ENCODE results near the gene HERPUD1. TPM values are rescaled to one million over a fixed set of nuclear protein-coding genes. Genes with fewer than 3 reads are reported as not detected.

Gene HERPUD1
- total RNA-seq, 2 experiments from 2014 or later, result 140 to 342 TPM

DNA sequence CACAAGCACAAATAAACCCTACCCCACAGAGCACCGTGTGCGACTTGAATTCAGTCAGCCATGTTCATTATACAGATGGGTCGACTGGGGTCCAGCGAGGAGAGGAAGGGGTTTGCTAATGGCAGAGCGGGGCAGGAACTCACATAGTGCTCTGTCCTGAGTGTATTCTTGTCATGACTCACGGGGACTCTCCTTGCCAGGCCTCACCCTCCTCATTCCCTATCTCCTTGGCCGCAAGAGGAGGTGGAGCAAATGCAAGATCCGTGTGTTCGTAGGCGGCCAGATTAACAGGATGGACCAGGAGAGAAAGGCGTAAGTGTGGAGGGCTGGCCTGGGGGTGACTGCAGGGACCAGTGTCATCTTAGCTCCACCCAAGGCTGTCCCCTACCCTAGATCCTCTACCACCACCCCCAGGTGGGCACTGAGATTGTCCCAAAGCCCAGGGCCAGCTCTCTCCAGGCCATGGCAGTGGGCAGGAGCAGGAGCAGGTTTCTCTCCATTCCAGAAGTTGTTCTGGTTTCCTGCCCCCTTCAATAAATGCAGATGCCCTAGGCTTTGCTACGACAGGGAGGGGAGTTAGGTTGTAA lies 37.5 kb upstream of the HERPUD1 start:
- TF ChIP-seq EZH2phosphoT487 (IDR thresholded peaks at IDR 0.05; ENCODE audit: borderline replicate concordance, low read depth, low read length), result no peak
- TF ChIP-seq, protein P1, sequence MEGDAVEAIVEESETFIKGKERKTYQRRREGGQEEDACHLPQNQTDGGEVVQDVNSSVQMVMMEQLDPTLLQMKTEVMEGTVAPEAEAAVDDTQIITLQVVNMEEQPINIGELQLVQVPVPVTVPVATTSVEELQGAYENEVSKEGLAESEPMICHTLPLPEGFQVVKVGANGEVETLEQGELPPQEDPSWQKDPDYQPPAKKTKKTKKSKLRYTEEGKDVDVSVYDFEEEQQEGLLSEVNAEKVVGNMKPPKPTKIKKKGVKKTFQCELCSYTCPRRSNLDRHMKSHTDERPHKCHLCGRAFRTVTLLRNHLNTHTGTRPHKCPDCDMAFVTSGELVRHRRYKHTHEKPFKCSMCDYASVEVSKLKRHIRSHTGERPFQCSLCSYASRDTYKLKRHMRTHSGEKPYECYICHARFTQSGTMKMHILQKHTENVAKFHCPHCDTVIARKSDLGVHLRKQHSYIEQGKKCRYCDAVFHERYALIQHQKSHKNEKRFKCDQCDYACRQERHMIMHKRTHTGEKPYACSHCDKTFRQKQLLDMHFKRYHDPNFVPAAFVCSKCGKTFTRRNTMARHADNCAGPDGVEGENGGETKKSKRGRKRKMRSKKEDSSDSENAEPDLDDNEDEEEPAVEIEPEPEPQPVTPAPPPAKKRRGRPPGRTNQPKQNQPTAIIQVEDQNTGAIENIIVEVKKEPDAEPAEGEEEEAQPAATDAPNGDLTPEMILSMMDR (conservative IDR thresholded peaks at IDR 0.05; ENCODE audit: low read length), result no peak
- Histone ChIP-seq H3K36me3 (ENCODE audit: insufficient read depth, low read length) (no peaks in the 10 kb centered on the region), H3K4me2 (ENCODE audit: low read length) (no peak overlapping the region), H3K79me2 (ENCODE audit: insufficient read depth, low read depth, low read length) (no peaks in the 10 kb centered on the region), H3K9me2 (ENCODE audit: insufficient read depth, low read length) (no peaks in the 10 kb centered on the region), H2AFZ (ENCODE audit: low read length) (no peak overlapping the region), H3K4me3 (ENCODE audit: low read depth, low read length, poor library complexity, severe bottlenecking) (no peak overlapping the region), H3K9me3 (ENCODE audit: low read length) (no peaks in the 10 kb centered on the region), H4K20me1 (ENCODE audit: insufficient read depth, low read length) (no peaks in the 10 kb centered on the region), H3K4me1 (ENCODE audit: insufficient read depth, low read length, poor library complexity, severe bottlenecking) (peaks cover 34% of the 10 kb centered on the region), H3K27ac (ENCODE audit: low read depth, low read length, poor library complexity, severe bottlenecking) (no peak overlapping the region)
- intact Hi-C loops (cut with micrococcal nuclease; ENCODE audit: unreplicated experiment), result no loop called here
- ChIA-PET POLR2A (interaction anchor here (0.9 to 2.2 kb wide), 2 partner anchors 10 to 17 kb away, joined by 3 to 6 read pairs; no protein-coding TSS in a partner anchor), CTCF (ENCODE audit: unreplicated experiment) (interaction anchor here (0.6 kb wide), 1 partner anchor 106 kb away, joined by 3 read pairs; no protein-coding TSS in a partner anchor)
- no TSS peak for BruUV-seq (replicated peaks)
- DNase-seq (ENCODE audit: low spot score), result no peak

DNA sequence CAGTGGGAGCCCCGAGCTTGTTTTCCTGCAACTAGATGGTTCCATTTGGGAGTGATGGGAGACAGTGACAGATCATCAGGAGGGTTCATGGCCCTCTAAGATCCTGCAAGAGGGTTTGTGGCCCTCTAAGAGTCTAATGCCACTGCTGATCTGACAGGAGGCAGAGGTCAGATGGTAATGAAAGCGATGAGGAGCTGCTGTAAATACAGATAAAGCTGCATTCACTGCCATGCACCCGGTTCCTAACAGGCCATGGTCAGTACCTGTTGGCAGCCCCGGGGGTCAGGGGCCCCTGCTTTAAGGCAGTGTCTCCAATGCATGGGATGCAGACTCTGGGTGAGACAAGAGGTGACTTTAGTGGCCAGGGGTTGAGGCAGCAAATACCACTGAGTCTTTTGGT lies 36.1 kb upstream of the HERPUD1 start:
- peaks cover 37% of the 10 kb centered on the region for H3K4me1 ChIP-seq (ENCODE audit: insufficient read depth, low read length, poor library complexity, severe bottlenecking)
- CTCF ChIA-PET (ENCODE audit: unreplicated experiment), result interaction anchor here (0.7 kb wide), 1 partner anchor 55 kb away, joined by 4 read pairs; no protein-coding TSS in a partner anchor
- POLR2A ChIA-PET, result interaction anchor here (1.3 to 2.2 kb wide), 3 partner anchors 15 to 52 kb away, joined by 3 to 6 read pairs (median 3); no protein-coding TSS in a partner anchor

More for the DNA sequence above, 36.1 kb upstream of the HERPUD1 start:
- H4K20me1 ChIP-seq (ENCODE audit: insufficient read depth, low read length), result no peaks in the 10 kb centered on the region
- no peak overlapping the region for H3K4me3 ChIP-seq (ENCODE audit: low read depth, low read length, poor library complexity, severe bottlenecking)
- H3K27ac ChIP-seq (ENCODE audit: low read depth, low read length, poor library complexity, severe bottlenecking), result no peak overlapping the region
- DNase-seq (ENCODE audit: low spot score), result no peak
- H3K9me2 ChIP-seq (ENCODE audit: insufficient read depth, low read length), result no peaks in the 10 kb centered on the region
- no peaks in the 10 kb centered on the region for H3K79me2 ChIP-seq (ENCODE audit: insufficient read depth, low read depth, low read length)
- TF ChIP-seq, protein P1 (conservative IDR thresholded peaks at IDR 0.05; ENCODE audit: low read length), result no peak
- no peak for TF ChIP-seq EZH2phosphoT487 (IDR thresholded peaks at IDR 0.05; ENCODE audit: borderline replicate concordance, low read depth, low read length)
- no peak overlapping the region for H2AFZ ChIP-seq (ENCODE audit: low read length)
- H3K36me3 ChIP-seq (ENCODE audit: insufficient read depth, low read length), result no peaks in the 10 kb centered on the region
- H3K4me2 ChIP-seq (ENCODE audit: low read length), result no peak overlapping the region
- no peaks in the 10 kb centered on the region for H3K9me3 ChIP-seq (ENCODE audit: low read length)
- no TSS peak for BruUV-seq (replicated peaks)
- intact Hi-C loops (cut with micrococcal nuclease; ENCODE audit: unreplicated experiment), result no loop called here
